Epithelial cell of proximal tubule (primary cell): ENCODE data around the gene ZFYVE28. TPM values are rescaled to one million over a fixed set of nuclear protein-coding genes. Genes with fewer than 3 reads are reported as not detected.

Experiments used
- DNase-seq: peaks from one replicate; pipeline ENCODE4 v3.0.0-alpha.2; 2011; ENCODE audit warnings: low read depth
- H3K4me3 ChIP-seq: 2 replicates; pipeline ENCODE4 v1.5.1; 2011; ENCODE audit warnings: low read depth, mild to moderate bottlenecking, low read length
- CTCF ChIP-seq: conservative IDR thresholded peaks from 2 replicates; pipeline ENCODE4 v1.5.1; 2012; ENCODE audit warnings: low read depth, mild to moderate bottlenecking, low read length
- total RNA-seq: library from RNA; depleted of rRNA; stranded (reverse); fragments of >200 nt; gene quantifications from 2 replicates; pipeline ENCODE4 v1.2.3, GENCODE V29; 2015

The ZFYVE28 gene
- total RNA-seq, 1 donor from 2014 or later: 0.58 TPM

- no peak overlapping the region for H3K4me3 ChIP-seq
- DNase-seq: no peak
- no peak for TF ChIP-seq CTCF
These were observed 147.0 kb downstream of the ZFYVE28 start for GRCh38 chr4:2271279-2272025.

GRCh38 chr4:2270341-2271165 is 147.9 kb downstream of the ZFYVE28 start:
- no peak for DNase-seq
- no peak overlapping the region for H3K4me3 ChIP-seq
- TF ChIP-seq CTCF: no peak

- no peak overlapping the region for H3K4me3 ChIP-seq
- no peak for TF ChIP-seq CTCF
- DNase-seq: no peak
These were observed 148.8 kb downstream of the ZFYVE28 start for GRCh38 chr4:2269618-2270163.

- no peak overlapping the region for H3K4me3 ChIP-seq
- no peak for DNase-seq
- no peak for TF ChIP-seq CTCF
These were observed 149.3 kb downstream of the ZFYVE28 start for GRCh38 chr4:2269206-2269531.

- H3K4me3 ChIP-seq: no peak overlapping the region
- no peak for TF ChIP-seq CTCF
- no peak for DNase-seq
These were observed 149.9 kb downstream of the ZFYVE28 start for GRCh38 chr4:2268357-2269205.

- no peak overlapping the region for H3K4me3 ChIP-seq
- no peak for TF ChIP-seq CTCF
- DNase-seq: no peak
These were observed 150.6 kb downstream of the ZFYVE28 start for GRCh38 chr4:2267841-2268240.
